CD14-positive monocyte (primary cell): Measurements from ENCODE around the gene DPP6. TPM values are rescaled to one million over a fixed set of nuclear protein-coding genes. Genes with fewer than 3 reads are reported as not detected.

Source experiments
- DNase-seq, 3 donors: peaks; one replicate each; pipeline ENCODE4 v3.0.0-alpha.2; 2011 to 2022
- H2AFZ ChIP-seq: 2 replicates; pipeline ENCODE4 v1.6.0; 2012; ENCODE audit warnings: mild to moderate bottlenecking, low read depth, low read length, inconsistent platforms; ENCODE audit not compliant: insufficient read depth, poor library complexity, severe bottlenecking
- H3K27ac ChIP-seq, 2 donors: 1 replicate in 1 of 2; 2 replicates in 1 of 2; pipeline ENCODE4 v1.5.1; 2012 to 2013; ENCODE audit warnings: low read length in 2 of 2, control low read depth in 1 of 2, inconsistent platforms in 1 of 2, low read depth in 1 of 2, mild to moderate bottlenecking in 1 of 2
- H3K27me3 ChIP-seq, 2 donors: one replicate each; pipeline versions ENCODE4 v1.6.0 to v1.6.1; 2011 to 2013; ENCODE audit warnings: low read length in 2 of 2; ENCODE audit not compliant: control insufficient read depth in 2 of 2, insufficient read depth in 2 of 2
- H3K36me3 ChIP-seq, 2 donors: replicated peaks in 1 of 2; 1 replicate in 1 of 2; 2 replicates in 1 of 2; pipeline versions ENCODE4 v1.5.1 to v1.6.1; 2012 to 2013; ENCODE audit warnings: low read length in 2 of 2, control low read depth in 1 of 2, inconsistent platforms in 1 of 2, mild to moderate bottlenecking in 1 of 2; ENCODE audit not compliant: insufficient read depth in 2 of 2, control insufficient read depth in 1 of 2
- H3K4me1 ChIP-seq, 2 donors: 1 replicate in 1 of 2; 2 replicates in 1 of 2; pipeline versions ENCODE4 v1.5.1 to v1.6.1; 2012 to 2013; ENCODE audit warnings: low read length in 2 of 2, control low read depth in 1 of 2, inconsistent platforms in 1 of 2, mild to moderate bottlenecking in 1 of 2, moderate library complexity in 1 of 2; ENCODE audit not compliant: insufficient read depth in 2 of 2, control insufficient read depth in 1 of 2
- H3K4me2 ChIP-seq: replicated peaks from 2 replicates; pipeline ENCODE3; 2012; ENCODE audit warnings: low read length, moderate library complexity, mild to moderate bottlenecking; ENCODE audit not compliant: poor library complexity, severe bottlenecking; ENCODE audit errors: extremely low read depth
- H3K4me3 ChIP-seq, 3 experiments: fragments of 200-600 bp in 1 of 3; sonication (generic) in 1 of 3; replicated peaks in 1 of 3; 1 replicate in 2 of 3; 2 replicates in 1 of 3; pipeline ENCODE4 v1.5.1; 2011 to 2013; ENCODE audit warnings: low read length in 3 of 3, mild to moderate bottlenecking in 3 of 3, control low read depth in 2 of 3, low read depth in 2 of 3, inconsistent platforms in 1 of 3, moderate library complexity in 1 of 3
- H3K79me2 ChIP-seq: 2 replicates; pipeline ENCODE4 v1.6.0; 2012; ENCODE audit warnings: mild to moderate bottlenecking, control low read depth, inconsistent platforms, low read length, moderate library complexity; ENCODE audit not compliant: insufficient read depth
- H3K9ac ChIP-seq: 2 replicates; pipeline ENCODE4 v1.6.0; 2017; ENCODE audit warnings: low read length, mild to moderate bottlenecking; ENCODE audit not compliant: insufficient read depth, poor library complexity, severe bottlenecking
- H3K9me3 ChIP-seq, 2 donors: replicated peaks in 1 of 2; 1 replicate in 1 of 2; 2 replicates in 1 of 2; pipeline versions ENCODE4 v1.5.1 to v1.6.1; 2012 to 2013; ENCODE audit warnings: low read length in 2 of 2, control low read depth in 1 of 2; ENCODE audit not compliant: control insufficient read depth in 1 of 2, insufficient read depth in 1 of 2
- H4K20me1 ChIP-seq: 2 replicates; pipeline ENCODE4 v1.6.0; 2012; ENCODE audit warnings: mild to moderate bottlenecking, low read length, control low read depth, moderate library complexity; ENCODE audit not compliant: insufficient read depth
- H3K27ac Mint-ChIP-seq, 7 donors: one replicate each; pipeline ENCODE4 v1.8.0; 2020; ENCODE audit warnings: mild to moderate bottlenecking in 7 of 7, mixed read lengths in 7 of 7, moderate library complexity in 6 of 7, inconsistent platforms in 2 of 7
- H3K27me3 Mint-ChIP-seq, 3 donors: one replicate each; pipeline ENCODE4 v1.8.0; 2021 to 2022; ENCODE audit warnings: low read depth in 3 of 3, mild to moderate bottlenecking in 3 of 3, mixed read lengths in 3 of 3, moderate library complexity in 3 of 3, inconsistent platforms in 1 of 3
- H3K36me3 Mint-ChIP-seq, 2 donors: one replicate each; pipeline ENCODE4 v1.8.0; 2020; ENCODE audit warnings: mixed read lengths in 2 of 2, inconsistent platforms in 1 of 2, mild to moderate bottlenecking in 1 of 2
- H3K4me1 Mint-ChIP-seq: one replicate; pipeline ENCODE4 v1.8.0; 2020; ENCODE audit warnings: mild to moderate bottlenecking, mixed read lengths
- H3K4me3 Mint-ChIP-seq, 2 donors: one replicate each; pipeline ENCODE4 v1.8.0; 2020; ENCODE audit warnings: mild to moderate bottlenecking in 2 of 2, mixed read lengths in 2 of 2, moderate library complexity in 1 of 2
- H3K9me3 Mint-ChIP-seq, 7 donors: one replicate each; pipeline ENCODE4 v1.8.0; 2020 to 2022; ENCODE audit warnings: mixed read lengths in 7 of 7, mild to moderate bottlenecking in 6 of 7, moderate library complexity in 6 of 7, inconsistent platforms in 2 of 7
- CTCF ChIP-seq: fragments of 200-600 bp; IDR thresholded peaks from one replicate; pipeline ENCODE4 v1.8.0; 2022; ENCODE audit warnings: antibody characterized with exemption, mild to moderate bottlenecking
- WGBS: methylation state at CpG from one replicate; pipeline ENCODE4 v1.1.5; 2013; ENCODE audit warnings: missing lambda C conversion rate; ENCODE audit not compliant: insufficient coverage; 5-methylcytosine and 5-hydroxymethylcytosine counted together
- intact Hi-C, 2 donors: fragments of 100-400 bp; cut with micrococcal nuclease; formaldehyde crosslinking; loops; one replicate each; pipeline versions ENCODE4 v1.15.0 to v1.15.1; 2023
- polyA plus RNA-seq, 3 donors: library from polyadenylated mRNA; depleted of rRNA in 1 of 3; unstranded in 2 of 3; stranded (reverse) in 1 of 3; fragments of 300-500 nt in 2 of 3; fragments of >200 nt in 1 of 3; fragmentation: Illumina TruSeq in 2 of 3; gene quantifications; 1 replicate in 2 of 3; 2 replicates in 1 of 3; pipeline ENCODE4 v1.2.3, GENCODE V29; 2012 to 2021

The DPP6 gene
- polyA plus RNA-seq, 3 donors: not detected

- H3K4me1 ChIP-seq: no peaks in the 10 kb centered on the region
- H3K27me3 Mint-ChIP-seq: no peaks in the 10 kb centered on the region
- H3K79me2 ChIP-seq: no peaks in the 10 kb centered on the region
- DNase-seq: no peak
- no peak overlapping the region for H3K27ac ChIP-seq
- H3K9me3 ChIP-seq: peaks cover 0 to 9% of the 10 kb centered on the region in 2 donors
- H3K36me3 Mint-ChIP-seq: no peaks in the 10 kb centered on the region
- no peak overlapping the region for H3K9ac ChIP-seq
- H4K20me1 ChIP-seq: no peaks in the 10 kb centered on the region
- no peaks in the 10 kb centered on the region for H3K27me3 ChIP-seq
- H3K4me1 Mint-ChIP-seq: no peaks in the 10 kb centered on the region
- H2AFZ ChIP-seq: no peak overlapping the region
- H3K9me3 Mint-ChIP-seq: peaks cover 0 to 11% (median 2%) of the 10 kb centered on the region in 7 donors
- H3K4me3 ChIP-seq: no peak overlapping the region
- 78% methylated on average over 4 of the region's 5 CpGs for WGBS
- intact Hi-C loops: no loop called here
- H3K4me3 Mint-ChIP-seq: no peak overlapping the region
- TF ChIP-seq CTCF: no peak
- no peak overlapping the region for H3K4me2 ChIP-seq
- no peaks in the 10 kb centered on the region for H3K36me3 ChIP-seq
- no peak overlapping the region for H3K27ac Mint-ChIP-seq
These were observed 423.7 kb downstream of the DPP6 start for GRCh38 chr7:154475864-154476263.

DNA sequence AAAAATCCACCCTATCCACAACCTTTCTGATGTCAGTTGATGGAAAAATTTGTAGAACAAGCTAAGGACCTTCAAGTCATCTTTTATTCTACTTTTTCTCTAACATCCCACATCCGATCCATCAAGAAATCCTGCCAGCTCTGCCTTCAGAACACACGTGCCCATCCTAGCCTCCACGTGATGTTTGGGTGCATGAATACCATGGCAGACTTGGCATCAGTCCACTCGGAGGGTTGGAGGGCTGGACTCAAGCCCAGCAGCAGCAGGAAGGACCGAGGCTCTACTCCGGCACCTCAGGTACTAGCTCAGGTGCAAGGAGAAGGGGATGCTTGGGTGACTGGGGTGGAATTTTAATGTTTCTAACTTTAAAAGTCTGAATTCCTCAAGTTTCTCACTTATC, 428.6 kb downstream of the DPP6 start:
- Mint-ChIP-seq H3K9me3 (peaks cover 0 to 7% (median 6%) of the 10 kb centered on the region in 7 donors), H3K4me1 (no peaks in the 10 kb centered on the region), H3K4me3 (no peak overlapping the region), H3K27me3 (no peaks in the 10 kb centered on the region), H3K36me3 (no peaks in the 10 kb centered on the region), H3K27ac (no peak overlapping the region)
- 76% methylated on average over 3 of the region's 6 CpGs for WGBS
- no peaks in the 10 kb centered on the region for H3K79me2 ChIP-seq
- no peak for TF ChIP-seq CTCF
- no peaks in the 10 kb centered on the region for H3K36me3 ChIP-seq
- no peak overlapping the region for H3K9ac ChIP-seq
- no peak overlapping the region for H3K4me2 ChIP-seq
- H4K20me1 ChIP-seq: no peaks in the 10 kb centered on the region
- no peak for DNase-seq
- H3K9me3 ChIP-seq: peaks cover 9 to 17% of the 10 kb centered on the region in 2 donors
- no peak overlapping the region for H3K27ac ChIP-seq
- no peaks in the 10 kb centered on the region for H3K4me1 ChIP-seq
- no peak overlapping the region for H3K4me3 ChIP-seq
- no peak overlapping the region for H2AFZ ChIP-seq
- intact Hi-C loops: no loop called here
- no peaks in the 10 kb centered on the region for H3K27me3 ChIP-seq
